H9 (cell line): ENCODE data around the gene PTGR1. TPM values are rescaled to one million over a fixed set of nuclear protein-coding genes. Genes with fewer than 3 reads are reported as not detected.

Source experiments
- DNase-seq: peaks from one replicate; pipeline ENCODE4 v3.0.0-alpha.2; 2017
- H2AFZ ChIP-seq: one replicate; pipeline ENCODE4 v1.6.1; 2013; ENCODE audit warnings: mild to moderate bottlenecking, low read length, control low read depth, moderate library complexity
- H2AK5ac ChIP-seq: 2 replicates; pipeline ENCODE4 v1.6.1; 2013; ENCODE audit warnings: low read length, control low read depth, mixed read lengths; ENCODE audit not compliant: insufficient read length
- H2BK120ac ChIP-seq: one replicate; pipeline ENCODE4 v1.6.1; 2013; ENCODE audit warnings: low read depth, mild to moderate bottlenecking, low read length, control low read depth, inconsistent platforms; ENCODE audit not compliant: poor library complexity, severe bottlenecking
- H2BK12ac ChIP-seq: 2 replicates; pipeline ENCODE4 v1.6.1; 2013; ENCODE audit warnings: low read length, control low read depth, mixed read lengths, low read depth; ENCODE audit not compliant: insufficient read length
- H2BK15ac ChIP-seq: 2 replicates; pipeline ENCODE4 v1.6.1; 2013; ENCODE audit warnings: low read depth, low read length, control low read depth
- H2BK20ac ChIP-seq: one replicate; pipeline ENCODE4 v1.6.1; 2013; ENCODE audit warnings: low read depth, mild to moderate bottlenecking, low read length, control low read depth, inconsistent platforms; ENCODE audit not compliant: poor library complexity, severe bottlenecking
- H2BK5ac ChIP-seq: 2 replicates; pipeline ENCODE4 v1.6.1; 2013; ENCODE audit warnings: low read length, control low read depth, mixed read lengths; ENCODE audit not compliant: insufficient read length
- H3K14ac ChIP-seq: 2 replicates; pipeline ENCODE4 v1.6.1; 2013; ENCODE audit warnings: low read length, control low read depth; ENCODE audit not compliant: insufficient read depth
- H3K18ac ChIP-seq: 2 replicates; pipeline ENCODE4 v1.6.1; 2013; ENCODE audit warnings: low read depth, mild to moderate bottlenecking, mixed read lengths, low read length, control low read depth; ENCODE audit not compliant: insufficient read length
- H3K23ac ChIP-seq: 2 replicates; pipeline ENCODE4 v1.6.1; 2013; ENCODE audit warnings: low read length, control low read depth, mixed read lengths, low read depth; ENCODE audit not compliant: insufficient read length
- H3K23me2 ChIP-seq: 2 replicates; pipeline ENCODE4 v1.6.1; 2013; ENCODE audit warnings: low read depth, mild to moderate bottlenecking, mixed read lengths, low read length, control low read depth; ENCODE audit not compliant: insufficient read length, poor library complexity, severe bottlenecking
- H3K27ac ChIP-seq: 2 replicates; pipeline ENCODE4 v1.5.1; 2013; ENCODE audit warnings: low read length, control low read depth, mixed read lengths, low read depth; ENCODE audit not compliant: insufficient read length
- H3K27me3 ChIP-seq: 2 replicates; pipeline ENCODE4 v1.6.1; 2013; ENCODE audit warnings: low read length, control low read depth, inconsistent platforms; ENCODE audit not compliant: insufficient read depth
- H3K4ac ChIP-seq: 2 replicates; pipeline ENCODE4 v1.6.1; 2013; ENCODE audit warnings: low read depth, mild to moderate bottlenecking, control low read depth, inconsistent platforms, low read length, moderate library complexity
- H3K4me1 ChIP-seq: 2 replicates; pipeline ENCODE4 v1.6.1; 2013; ENCODE audit warnings: low read length, control low read depth, inconsistent platforms; ENCODE audit not compliant: insufficient read depth
- H3K4me2 ChIP-seq: 2 replicates; pipeline ENCODE4 v1.6.1; 2013; ENCODE audit warnings: low read length, control low read depth, mixed read lengths; ENCODE audit not compliant: insufficient read length, insufficient read depth
- H3K56ac ChIP-seq: 2 replicates; pipeline ENCODE4 v1.6.1; 2013; ENCODE audit warnings: low read depth, mild to moderate bottlenecking, mixed read lengths, low read length, control low read depth; ENCODE audit not compliant: insufficient read length
- H3K79me1 ChIP-seq: 2 replicates; pipeline ENCODE4 v1.6.1; 2013; ENCODE audit warnings: low read depth, mild to moderate bottlenecking, moderate library complexity, low read length, control low read depth, inconsistent platforms; ENCODE audit not compliant: insufficient read depth, poor library complexity, severe bottlenecking
- H3K79me2 ChIP-seq: 2 replicates; pipeline ENCODE4 v1.6.1; 2013; ENCODE audit warnings: low read length, control low read depth, inconsistent platforms; ENCODE audit not compliant: insufficient read depth
- H3K9ac ChIP-seq: 2 replicates; pipeline ENCODE4 v1.6.1; 2013; ENCODE audit warnings: low read length, control low read depth, mixed read lengths; ENCODE audit not compliant: insufficient read length; ENCODE audit errors: extremely low read depth
- H3K9me3 ChIP-seq: one replicate; pipeline ENCODE4 v1.6.1; 2013; ENCODE audit warnings: low read depth, low read length, inconsistent platforms; ENCODE audit not compliant: control insufficient read depth
- H3T11ph ChIP-seq: one replicate; pipeline ENCODE4 v1.6.1; 2013; ENCODE audit warnings: mild to moderate bottlenecking, low read length, control low read depth, inconsistent platforms
- H4K20me1 ChIP-seq: one replicate; pipeline ENCODE4 v1.6.1; 2013; ENCODE audit not compliant: control insufficient read depth, insufficient read length, insufficient read depth
- H4K5ac ChIP-seq: 2 replicates; pipeline ENCODE4 v1.6.1; 2013; ENCODE audit warnings: low read depth, mild to moderate bottlenecking, mixed read lengths, low read length, control low read depth; ENCODE audit not compliant: insufficient read length
- H4K8ac ChIP-seq: replicated peaks from 2 replicates; pipeline ENCODE4 v1.6.1; 2013; ENCODE audit warnings: low read length, control low read depth, mixed read lengths, low read depth; ENCODE audit not compliant: insufficient read length
- H4K91ac ChIP-seq: 2 replicates; pipeline ENCODE4 v1.6.1; 2013; ENCODE audit warnings: low read depth, mild to moderate bottlenecking, moderate library complexity, mixed read lengths, low read length, control low read depth; ENCODE audit not compliant: insufficient read length
- H3K27ac Mint-ChIP-seq, 3 experiments: 2 replicates in 2 of 3; 3 replicates in 1 of 3; pipeline ENCODE4 v1.8.0; 2020 to 2021; ENCODE audit warnings: mixed read lengths in 3 of 3, mild to moderate bottlenecking in 1 of 3, moderate library complexity in 1 of 3
- H3K27me3 Mint-ChIP-seq: 2 replicates; pipeline ENCODE4 v1.8.0; 2021; ENCODE audit warnings: low read depth, mild to moderate bottlenecking, moderate library complexity, mixed read lengths
- H3K36me3 Mint-ChIP-seq, 3 experiments: 2 replicates in 2 of 3; 3 replicates in 1 of 3; pipeline ENCODE4 v1.8.0; 2020 to 2021; ENCODE audit warnings: low read depth in 3 of 3, mixed read lengths in 3 of 3; ENCODE audit not compliant: insufficient read depth in 1 of 3
- H3K4me1 Mint-ChIP-seq, 2 experiments: 2 replicates each; pipeline ENCODE4 v1.8.0; 2020; ENCODE audit warnings: mixed read lengths in 2 of 2
- H3K4me3 Mint-ChIP-seq, 2 experiments: 2 replicates in 1 of 2; 3 replicates in 1 of 2; pipeline ENCODE4 v1.8.0; 2020 to 2021; ENCODE audit warnings: mild to moderate bottlenecking in 2 of 2, mixed read lengths in 2 of 2, moderate library complexity in 1 of 2
- H3K9me3 Mint-ChIP-seq, 2 experiments: 2 replicates in 1 of 2; 3 replicates in 1 of 2; pipeline ENCODE4 v1.8.0; 2020; ENCODE audit warnings: mild to moderate bottlenecking in 2 of 2, mixed read lengths in 2 of 2, moderate library complexity in 1 of 2
- CTCF ChIP-seq: fragments of 200-600 bp; sonication (generic); conservative IDR thresholded peaks from 3 replicates; pipeline ENCODE4 v1.8.0; 2021; ENCODE audit warnings: antibody characterized with exemption, mild to moderate bottlenecking
- WGBS: extraction: QIAGEN DNeasy Blood & Tissue Kit; methylation state at CpG from one replicate; pipeline ENCODE4 v1.1.7; 2013; ENCODE audit warnings: missing lambda C conversion rate, low lambda C conversion rate, mixed read lengths; ENCODE audit not compliant: insufficient read length; ENCODE audit errors: extremely low coverage; 5-methylcytosine and 5-hydroxymethylcytosine counted together
- total RNA-seq: library from RNA; stranded (reverse); gene quantifications from 2 replicates; pipeline ENCODE4 v1.2.1, GENCODE V29; 2021

The PTGR1 gene
- total RNA-seq, 1 experiment from 2014 or later = 45.2 TPM

GRCh38 chr9:111586378-111586777 is 13.1 kb downstream of the PTGR1 start:
- Histone ChIP-seq H3K4me2 (no peak overlapping the region), H2BK120ac (no peak overlapping the region), H2AK5ac (no peak overlapping the region), H2BK20ac (no peak overlapping the region), H3K18ac (no peak overlapping the region), H3T11ph (no peak overlapping the region), H4K20me1 (no peaks in the 10 kb centered on the region), H2AFZ (no peak overlapping the region), H4K8ac (no peak overlapping the region), H3K23ac (no peak overlapping the region), H3K9me3 (no peaks in the 10 kb centered on the region), H3K56ac (no peak overlapping the region), H2BK5ac (no peak overlapping the region), H4K5ac (no peak overlapping the region), H3K9ac (no peak overlapping the region), H3K14ac (no peak overlapping the region), H3K79me2 (no peaks in the 10 kb centered on the region), H3K79me1 (no peaks in the 10 kb centered on the region), H4K91ac (no peak overlapping the region), H3K27me3 (no peaks in the 10 kb centered on the region), H3K23me2 (no peaks in the 10 kb centered on the region), H3K27ac (no peak overlapping the region), H2BK12ac (no peak overlapping the region), H3K4ac (no peak overlapping the region), H2BK15ac (no peak overlapping the region), H3K4me1 (no peaks in the 10 kb centered on the region)
- no peaks in the 10 kb centered on the region for H3K27me3 Mint-ChIP-seq
- H3K4me3 Mint-ChIP-seq = no peak overlapping the region
- TF ChIP-seq CTCF = no peak
- no CpG with 5 or more reads among the region's 5 CpGs for WGBS
- H3K9me3 Mint-ChIP-seq = no peaks in the 10 kb centered on the region
- no peak overlapping the region for H3K27ac Mint-ChIP-seq
- no peaks in the 10 kb centered on the region for H3K4me1 Mint-ChIP-seq
- peaks cover 0 to 26% (median 12%) of the 10 kb centered on the region in 3 experiments; a peak in 6 of 7 replicates for H3K36me3 Mint-ChIP-seq
- no peak for DNase-seq
